Retina (tissue), 1 donor: ENCODE measurements around the gene NRIP2.
"Not testable (repeated sequence)": the region's sequence is repeated elsewhere in the genome, so short reads cannot be mapped to it uniquely, and the experiment has no call there.

Experiments
- DNase-seq: peaks from one replicate; pipeline ENCODE4 v3.0.0-alpha.2; 2016

NRIP2 gene, protein sequence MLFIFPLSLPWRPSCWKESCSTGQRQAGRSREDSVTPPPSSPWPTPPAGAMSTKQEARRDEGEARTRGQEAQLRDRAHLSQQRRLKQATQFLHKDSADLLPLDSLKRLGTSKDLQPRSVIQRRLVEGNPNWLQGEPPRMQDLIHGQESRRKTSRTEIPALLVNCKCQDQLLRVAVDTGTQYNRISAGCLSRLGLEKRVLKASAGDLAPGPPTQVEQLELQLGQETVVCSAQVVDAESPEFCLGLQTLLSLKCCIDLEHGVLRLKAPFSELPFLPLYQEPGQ

DNA sequence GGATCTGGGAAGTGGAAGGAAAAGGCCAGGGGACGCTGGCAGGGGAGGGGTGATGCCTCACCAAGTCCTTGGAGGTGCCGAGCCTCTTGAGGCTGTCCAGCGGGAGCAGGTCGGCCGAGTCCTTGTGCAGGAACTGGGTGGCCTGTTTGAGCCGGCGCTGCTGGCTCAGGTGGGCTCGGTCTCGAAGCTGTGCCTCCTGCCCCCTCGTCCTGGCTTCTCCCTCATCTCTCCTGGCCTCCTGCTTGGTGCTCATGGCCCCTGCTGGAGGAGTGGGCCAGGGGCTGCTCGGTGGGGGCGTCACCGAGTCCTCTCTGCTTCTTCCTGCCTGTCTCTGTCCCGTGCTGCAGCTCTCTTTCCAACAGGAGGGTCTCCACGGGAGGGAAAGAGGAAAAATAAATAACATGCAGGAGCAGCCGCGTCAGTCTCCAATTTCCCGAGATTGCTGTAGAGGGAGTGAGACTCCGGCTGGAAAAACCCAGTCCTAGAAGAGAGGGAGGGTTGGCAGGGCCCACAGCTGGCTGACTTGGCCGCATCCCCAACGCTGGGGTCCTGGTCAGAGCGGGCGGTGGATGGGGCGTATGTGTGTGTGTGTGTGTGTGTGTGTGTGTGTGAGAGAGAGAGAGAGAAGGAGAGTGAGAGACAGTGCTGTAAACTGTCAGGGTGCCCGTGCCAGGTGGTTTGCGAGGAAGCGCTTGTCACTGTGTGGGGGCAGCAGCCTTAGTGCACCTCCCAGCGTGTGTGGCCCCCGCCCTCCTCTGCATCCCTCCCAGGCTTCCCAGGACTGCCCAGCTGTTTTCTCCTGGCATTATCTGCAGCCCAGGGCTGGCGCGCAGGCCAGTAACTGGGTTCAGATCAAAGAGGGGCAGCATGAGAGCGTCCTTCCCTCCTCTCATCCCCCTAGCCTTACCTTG is at the start of gene NRIP2:
Gene NRIP2, minus strand, starts transcription at position 455 of the 911 bp plus-strand sequence. Its CDS starts 52 bp downstream, at position 403.
- peak; percentile 86 for DNase-seq

DNA sequence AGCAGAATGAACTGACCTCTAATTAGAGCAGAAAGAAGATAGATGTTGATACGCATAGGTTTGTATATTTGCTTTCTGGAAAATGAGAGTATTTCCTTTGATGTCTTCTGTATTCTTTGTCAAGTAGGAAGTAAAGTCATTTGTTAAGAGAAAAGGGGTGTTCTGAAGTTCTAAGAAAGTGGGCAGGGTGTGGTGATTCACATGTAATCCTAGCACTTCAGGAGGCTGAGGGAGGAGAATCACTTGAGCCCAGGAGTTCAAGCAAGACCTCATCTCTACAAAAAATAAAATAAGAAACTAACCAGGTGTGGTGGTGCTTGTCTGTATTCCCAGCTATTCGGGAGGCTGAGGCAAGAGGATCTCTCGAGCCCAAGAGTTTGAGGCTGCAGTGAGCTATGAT is 45.0 kb upstream of the NRIP2 start:
- no peak for DNase-seq

DNA sequence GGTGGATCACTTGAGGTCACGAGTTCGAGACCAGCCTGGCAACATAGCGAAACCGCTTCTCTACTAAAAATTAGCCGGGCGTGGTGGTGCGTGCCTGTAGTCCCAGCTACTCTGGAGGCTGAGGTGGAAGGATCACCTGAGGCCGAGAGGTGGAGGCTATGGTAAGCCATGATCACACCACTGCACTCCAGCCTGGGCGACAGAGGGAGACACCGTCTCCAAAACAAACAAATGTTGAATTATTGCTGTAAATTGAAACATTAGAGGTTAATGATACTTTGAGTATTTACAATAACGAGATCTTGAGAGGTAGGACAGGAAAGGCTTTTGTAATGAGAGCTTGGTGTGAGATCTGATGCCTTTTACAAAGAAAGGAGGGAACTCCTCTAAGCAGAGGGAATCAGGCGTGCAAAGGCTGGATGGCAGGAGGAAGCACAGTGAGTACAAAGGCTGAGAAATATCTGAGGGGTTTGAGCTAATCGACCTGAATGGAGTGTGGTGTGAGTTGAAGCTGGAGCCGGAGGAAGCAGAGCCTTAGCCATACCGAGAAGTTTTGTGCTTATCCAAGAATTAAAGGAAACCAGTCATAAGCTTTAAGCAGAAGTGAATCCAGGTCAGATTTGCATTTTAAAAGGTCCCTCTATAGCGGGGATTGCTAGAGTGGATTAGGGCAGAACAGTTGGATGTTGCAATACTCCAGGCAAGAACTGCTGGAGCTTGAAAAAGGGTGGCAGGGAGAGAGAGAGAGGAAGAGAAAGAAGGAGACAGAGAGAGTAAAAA is 43.3 kb upstream of the NRIP2 start:
- peak; percentile 60 for DNase-seq

DNA sequence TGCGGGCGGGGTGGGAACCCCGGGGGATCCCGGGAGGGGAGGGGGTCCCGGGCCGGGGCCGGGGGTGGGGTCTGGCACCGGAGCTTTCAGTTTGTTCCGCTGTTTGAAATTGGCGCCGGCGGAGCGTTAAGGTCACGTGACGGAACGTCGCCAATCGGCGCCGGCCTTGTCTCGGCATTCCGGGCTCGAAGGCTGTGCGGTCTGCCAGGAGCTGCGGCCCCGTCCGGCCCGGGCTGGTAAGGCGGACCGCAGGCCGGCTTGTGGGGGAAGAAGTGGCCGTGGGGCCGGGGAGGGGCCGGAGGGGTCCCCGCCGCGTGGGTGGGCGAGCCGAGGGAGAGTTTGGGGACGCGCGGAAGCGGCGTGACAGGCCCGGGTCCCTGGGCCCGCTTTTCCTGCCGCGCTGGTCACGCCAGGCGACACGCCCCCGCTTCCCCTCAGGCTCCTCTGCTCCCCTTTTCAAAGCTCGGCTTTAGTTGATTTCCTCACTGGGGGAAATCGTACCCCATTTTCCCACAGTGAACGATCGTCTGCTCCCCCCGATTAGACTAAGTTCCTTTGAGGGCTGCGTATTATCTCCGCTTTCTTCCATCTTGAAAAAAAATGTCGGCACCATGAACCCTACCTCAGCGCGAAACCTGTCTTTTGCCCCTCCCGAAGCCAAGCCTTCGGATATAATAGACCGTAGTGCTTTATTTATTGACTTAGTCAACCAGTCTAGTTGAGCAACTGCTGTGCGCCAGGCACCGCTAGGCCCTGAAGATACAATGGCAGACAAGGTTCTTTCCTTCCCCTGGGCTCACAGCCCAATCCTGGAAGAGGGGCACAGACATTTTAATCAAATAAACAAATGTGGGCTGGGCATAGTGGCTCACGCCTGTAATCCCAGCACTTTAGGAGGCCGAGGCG is 42.5 kb upstream of the NRIP2 start, which contains the start of the genes FOXM1 and RHNO1:
Gene FOXM1, minus strand, starts transcription at position 128 of the 906 bp plus-strand sequence. CDS start 2,696 bp downstream, outside the sequence.
Gene RHNO1, plus strand, starts transcription at position 177 of the 906 bp plus-strand sequence. CDS start 8,144 bp downstream, outside the sequence.
- peak; percentile 91 for DNase-seq

DNA sequence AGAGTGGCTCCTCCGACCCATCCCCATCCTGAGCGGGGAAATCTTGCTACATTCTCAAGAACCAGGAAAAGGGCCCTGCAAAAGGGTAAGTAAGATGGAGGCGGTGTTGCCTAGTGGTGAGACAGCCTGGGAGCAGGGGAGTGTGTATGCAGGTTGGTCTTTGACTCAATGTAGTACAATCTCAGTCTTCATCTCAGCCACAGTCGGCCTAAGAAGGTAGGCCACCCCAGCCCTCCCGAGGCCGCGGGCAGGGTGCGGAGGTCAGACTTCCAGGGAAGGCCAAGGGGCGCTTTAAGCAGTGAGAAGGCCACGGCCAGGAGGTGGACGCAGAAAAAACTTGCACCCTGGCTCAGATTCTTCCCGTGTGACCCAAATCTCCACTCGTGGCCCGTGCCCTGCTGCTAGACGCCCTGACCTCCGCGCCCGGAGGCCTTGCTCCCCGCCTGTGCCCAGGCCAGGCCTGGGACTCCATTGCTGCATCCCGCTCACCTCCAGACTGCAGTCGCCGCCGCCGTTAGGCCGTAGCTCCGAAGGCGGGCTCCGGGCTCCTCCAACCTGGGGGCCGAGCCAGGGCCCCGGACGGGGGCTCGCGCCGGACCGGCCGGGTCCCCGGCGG is 41.7 kb upstream of the NRIP2 start:
- peak; percentile 57 for DNase-seq

DNA sequence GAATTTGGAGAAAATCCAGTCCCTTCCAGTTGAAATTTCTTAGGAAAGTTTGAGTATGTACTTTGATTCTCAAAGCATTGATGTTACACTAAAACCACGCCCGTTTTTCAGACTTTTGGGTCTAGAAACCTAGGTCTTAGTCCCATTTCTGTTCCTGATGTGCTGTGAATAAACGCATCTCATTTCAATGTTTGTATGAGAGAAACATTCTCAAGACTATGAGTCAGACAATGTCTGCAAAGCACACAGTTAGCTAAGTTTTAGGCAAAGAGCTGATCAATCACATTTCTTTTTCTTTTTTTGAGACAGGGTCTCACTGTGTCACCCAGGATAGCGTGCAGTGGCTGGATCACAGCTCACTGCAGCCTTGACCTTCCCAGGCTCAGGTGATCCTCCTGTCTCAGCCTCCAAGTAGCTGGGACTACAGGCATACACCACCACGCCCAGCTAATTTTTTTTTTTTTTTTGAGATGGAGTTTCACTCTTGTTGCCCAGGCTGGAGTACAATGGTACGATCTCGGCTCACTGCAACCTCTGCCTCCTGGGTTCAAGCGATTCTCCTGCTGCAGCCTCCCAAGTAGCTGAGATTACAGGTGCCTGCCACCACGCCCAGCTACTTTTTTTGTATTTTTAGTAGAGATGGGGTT is 34.3 kb upstream of the NRIP2 start:
- not testable (repeated sequence) for DNase-seq

DNA sequence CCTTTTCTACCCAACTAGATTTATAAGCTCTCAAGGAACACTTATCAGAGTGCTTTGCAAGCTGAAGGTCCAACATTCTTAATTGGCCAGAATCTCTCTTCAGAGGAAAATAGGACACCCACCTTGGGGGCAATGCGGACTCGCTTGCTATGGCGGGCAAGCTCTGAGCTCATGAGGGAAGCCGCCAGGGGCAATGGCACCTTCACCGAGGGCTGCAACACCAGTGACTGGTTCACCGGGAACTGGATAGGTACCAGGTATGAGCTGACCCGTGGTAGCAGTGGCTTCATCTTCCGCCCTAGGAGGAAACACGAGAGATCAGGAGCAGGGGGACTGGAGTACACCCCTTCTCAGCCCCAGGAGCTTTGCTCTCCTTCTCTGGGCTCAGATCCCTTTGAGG is 29.4 kb upstream of the NRIP2 start:
- DNase-seq, result no peak

DNA sequence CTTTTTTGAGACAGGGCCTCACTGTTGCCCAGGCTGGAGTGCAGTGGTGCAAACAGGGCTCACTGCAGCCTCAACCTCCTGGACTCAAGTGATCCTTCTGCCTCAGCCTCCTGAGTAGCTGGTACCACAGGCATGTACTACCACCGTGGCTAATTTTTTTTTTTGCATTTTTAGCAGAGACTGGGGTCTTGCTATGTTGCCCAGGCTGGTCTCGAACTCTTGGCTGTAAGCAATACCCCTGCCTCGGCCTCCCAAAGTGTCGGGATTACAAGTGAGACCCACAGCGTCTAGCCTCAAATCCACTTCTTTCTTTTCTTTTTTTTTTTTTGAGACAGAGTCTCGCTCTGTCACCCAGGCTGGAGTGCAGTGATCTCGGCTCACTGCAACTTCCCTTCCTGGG is 28.6 kb upstream of the NRIP2 start:
- DNase-seq, result not testable (repeated sequence)

DNA sequence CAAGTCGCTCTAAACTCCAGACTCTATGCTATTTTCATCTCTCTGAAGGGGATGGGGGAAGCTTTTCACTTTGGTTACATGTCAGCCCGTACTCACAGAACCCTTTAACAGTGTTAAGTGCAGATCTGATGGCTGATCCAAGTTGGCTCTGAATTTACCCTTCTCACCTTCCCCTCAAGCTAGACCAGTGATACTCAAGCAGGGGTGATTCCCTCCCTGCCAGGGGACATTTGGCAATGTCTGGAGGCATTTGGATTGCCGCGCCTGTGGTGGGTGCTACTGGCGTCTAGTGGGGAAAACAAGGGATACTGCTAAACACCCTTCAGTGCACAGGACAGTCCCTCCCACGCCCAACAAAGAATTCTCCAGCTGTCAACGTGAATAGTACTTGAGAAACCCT is 28.0 kb upstream of the NRIP2 start:
- DNase-seq, result no peak

DNA sequence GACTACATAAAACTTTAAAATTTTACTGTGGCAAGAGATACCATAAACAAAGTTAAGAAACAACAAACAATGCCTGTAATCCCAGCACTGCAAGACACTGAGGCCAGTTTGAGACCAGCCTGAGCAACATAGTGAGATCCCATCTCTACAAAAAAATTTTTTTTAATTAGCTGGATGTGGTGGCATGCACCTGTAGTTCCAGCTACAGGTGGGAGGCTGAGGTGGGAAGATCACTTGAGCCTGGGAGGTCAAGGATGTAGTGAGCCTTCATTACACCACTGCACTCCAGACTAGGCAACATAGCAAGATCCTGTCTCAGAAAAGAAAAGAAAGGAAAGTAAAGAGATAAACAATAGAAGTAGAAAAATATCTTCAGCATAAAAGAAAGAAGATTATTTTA is 25.3 kb upstream of the NRIP2 start:
- no peak for DNase-seq

DNA sequence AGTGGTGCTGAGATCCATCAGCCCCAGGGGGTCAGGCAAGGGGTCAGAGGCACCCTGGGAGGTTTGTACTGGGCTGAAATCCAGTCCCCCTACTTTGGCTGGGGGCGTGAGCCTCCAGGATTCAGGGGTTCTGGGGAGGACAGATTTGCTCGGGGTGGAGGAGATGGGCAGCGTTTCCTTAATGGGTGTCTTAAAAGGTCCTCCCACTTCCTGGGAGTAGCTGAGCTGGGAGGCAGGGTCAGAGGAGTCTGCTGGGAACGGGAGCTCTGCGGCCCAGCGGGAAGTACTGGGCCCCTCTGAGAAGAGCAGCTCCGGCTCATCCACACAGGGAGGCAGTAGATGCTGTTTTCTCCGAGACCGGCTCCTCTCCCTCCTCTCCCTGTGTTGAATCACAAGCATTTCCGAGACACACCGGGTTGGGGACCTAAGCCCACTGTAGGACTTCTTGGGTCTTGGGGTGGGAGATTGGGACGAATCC is 24.1 kb upstream of the NRIP2 start:
- no peak for DNase-seq

DNA sequence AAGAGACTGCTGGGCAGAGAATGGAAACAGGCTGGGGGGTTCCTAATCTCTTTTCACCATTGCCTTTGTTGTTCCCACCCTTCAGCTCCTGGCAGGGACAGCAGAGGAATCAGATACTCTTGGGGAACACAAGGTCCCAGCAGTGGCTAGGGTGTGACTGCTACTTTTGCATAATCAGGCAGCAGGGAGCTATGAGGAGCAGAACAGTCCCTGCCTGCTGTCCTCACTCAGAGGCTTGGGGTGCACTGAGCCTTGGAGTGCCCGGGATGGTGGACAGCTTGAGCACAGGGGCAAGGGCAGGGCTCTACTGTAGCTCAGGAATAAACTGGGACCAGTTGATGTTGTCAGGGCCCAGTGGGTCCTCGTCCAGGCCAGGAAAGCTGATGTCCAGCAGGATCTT is 23.5 kb upstream of the NRIP2 start:
- DNase-seq, result no peak

DNA sequence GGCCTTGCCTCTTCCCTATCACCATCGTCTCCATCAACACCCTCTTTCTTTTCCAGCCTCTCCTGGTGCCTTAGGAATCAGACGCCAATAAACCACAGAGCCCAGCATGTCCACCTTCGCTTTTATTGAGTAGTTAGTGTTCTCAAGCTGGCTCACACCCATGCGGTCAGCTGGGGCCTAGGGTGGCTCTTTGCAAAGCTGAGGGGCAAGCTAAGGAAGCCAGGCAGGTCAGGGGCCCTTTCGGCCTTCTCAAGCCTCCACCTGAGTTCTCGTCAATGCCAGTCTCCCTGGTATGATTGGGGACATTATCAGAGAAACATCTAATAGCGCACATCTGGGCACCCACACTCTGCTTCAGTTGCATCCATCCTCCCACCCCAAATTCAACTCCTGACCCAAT is 22.7 kb upstream of the NRIP2 start:
- DNase-seq, result no peak

DNA sequence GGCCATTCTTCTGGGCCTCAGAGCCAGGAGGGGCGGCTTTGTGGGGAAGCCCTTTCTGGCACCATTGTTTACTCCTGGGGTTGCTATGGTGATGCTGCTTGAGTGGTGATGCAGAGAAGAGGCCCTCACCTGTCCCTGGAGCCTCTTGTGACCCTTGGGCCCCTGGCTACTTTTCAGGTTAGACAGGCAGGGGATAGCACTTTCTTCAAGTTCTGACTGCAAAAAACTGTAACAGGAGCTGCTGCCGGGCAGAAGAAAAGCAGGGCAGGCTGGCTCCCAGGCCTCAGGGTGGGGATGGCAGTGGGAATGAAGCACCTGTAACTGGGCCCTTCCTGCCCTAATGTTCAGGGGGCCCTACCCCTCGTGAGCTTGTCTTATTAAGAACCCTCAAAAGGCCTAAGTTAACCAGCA is 22.2 kb upstream of the NRIP2 start, which contains the start of gene TEX52:
Gene TEX52, minus strand, starts transcription at position 19 of the 411 bp plus-strand sequence. Its CDS starts 13 bp downstream, at position 6.
- DNase-seq, result peak; percentile 25

DNA sequence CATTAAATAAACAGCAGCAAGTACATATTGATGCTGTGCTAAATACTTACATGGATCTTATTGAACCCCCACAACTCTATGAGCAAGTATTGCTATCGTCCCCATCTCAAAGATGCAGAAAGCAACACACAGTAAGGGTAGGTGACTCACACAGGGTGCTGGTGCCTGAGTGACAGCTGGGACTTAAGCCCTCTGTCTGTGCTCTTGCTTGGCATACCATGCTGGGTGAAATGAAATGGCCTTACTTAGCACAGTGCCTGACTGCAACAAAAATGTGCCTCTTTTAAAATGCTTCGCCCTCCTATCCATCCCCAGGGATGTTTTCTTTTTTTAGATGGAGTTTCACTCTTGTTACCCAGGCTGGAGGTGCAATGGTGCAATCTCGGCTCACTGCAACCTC is 21.2 kb upstream of the NRIP2 start:
- no peak for DNase-seq

DNA sequence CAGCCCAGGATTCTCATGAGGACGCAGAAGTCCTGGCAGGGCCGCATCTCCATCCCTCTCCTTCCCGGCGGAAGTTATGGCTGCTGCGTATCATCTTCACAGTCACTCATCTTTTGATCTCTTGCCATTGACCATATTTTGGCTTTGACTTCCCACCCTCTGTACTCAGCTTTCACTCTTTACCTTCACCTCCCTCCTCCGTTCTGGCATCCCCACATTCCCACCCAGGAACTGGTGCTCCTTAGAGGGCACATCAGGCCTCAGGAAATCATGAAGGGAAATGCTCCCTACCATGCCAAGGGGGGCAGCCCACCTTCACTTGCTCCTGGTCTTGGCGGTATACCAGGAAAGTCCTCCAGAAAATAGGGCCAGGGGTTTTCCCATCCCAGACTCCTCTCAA is 20.7 kb upstream of the NRIP2 start:
- no peak for DNase-seq

DNA sequence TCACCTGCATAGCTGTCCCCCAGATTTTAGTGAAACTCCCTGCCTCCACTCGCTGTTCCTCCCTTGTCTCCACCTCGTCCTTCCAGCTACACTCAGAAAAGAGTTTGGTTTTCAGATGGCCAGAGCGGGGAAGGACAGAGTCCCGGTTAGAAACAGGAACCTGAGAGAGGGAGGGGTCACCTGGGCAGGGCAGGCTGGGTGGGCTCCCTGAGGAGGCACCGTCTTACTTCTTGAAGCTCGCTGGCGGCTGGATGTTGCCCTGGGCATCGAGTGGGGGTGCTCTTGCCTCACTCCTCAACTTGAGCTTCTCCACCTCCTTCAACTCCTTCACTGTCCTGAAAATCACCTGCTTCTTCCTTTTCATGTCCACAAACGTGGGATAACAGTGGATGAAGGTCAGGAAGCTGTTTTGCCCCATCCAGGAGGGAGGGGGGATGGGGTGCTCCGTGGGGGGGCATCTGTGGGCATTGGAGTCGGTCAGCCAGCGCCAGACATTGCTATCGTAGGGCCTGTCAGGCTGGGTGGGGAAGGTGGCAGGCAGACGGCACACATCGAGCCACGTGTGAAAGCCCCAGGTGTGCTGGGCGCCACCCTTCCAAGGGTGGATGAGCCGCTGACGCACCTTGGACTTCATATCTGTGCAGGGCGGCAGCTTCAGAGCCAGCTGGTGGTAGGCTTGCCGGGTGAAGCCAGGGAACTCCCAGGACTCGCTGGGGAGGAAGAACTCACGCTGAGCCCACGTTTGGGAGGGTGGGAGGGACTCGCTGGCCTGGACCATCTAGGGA is 20.0 kb upstream of the NRIP2 start:
- DNase-seq, result no peak

DNA sequence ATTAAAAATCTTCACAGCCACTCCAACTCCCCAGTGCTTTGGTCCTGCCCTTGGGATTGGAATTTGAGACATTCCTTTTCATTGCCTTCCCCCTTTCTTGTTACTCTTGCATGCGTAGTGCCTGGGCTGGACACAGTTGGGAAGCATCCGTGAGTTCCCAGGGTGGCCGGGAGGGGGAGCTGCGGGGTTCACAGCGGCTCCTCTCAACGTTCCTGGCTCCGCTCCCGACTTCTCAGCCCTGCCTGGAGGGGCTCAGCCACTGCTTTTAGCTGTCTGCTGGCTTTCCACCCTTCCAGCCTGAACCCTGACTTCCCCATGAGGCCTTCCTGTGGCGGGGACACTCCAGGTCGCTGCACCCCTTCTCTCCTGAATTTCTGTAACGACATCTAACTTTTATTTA is 18.8 kb upstream of the NRIP2 start:
- DNase-seq, result peak; percentile 88

DNA sequence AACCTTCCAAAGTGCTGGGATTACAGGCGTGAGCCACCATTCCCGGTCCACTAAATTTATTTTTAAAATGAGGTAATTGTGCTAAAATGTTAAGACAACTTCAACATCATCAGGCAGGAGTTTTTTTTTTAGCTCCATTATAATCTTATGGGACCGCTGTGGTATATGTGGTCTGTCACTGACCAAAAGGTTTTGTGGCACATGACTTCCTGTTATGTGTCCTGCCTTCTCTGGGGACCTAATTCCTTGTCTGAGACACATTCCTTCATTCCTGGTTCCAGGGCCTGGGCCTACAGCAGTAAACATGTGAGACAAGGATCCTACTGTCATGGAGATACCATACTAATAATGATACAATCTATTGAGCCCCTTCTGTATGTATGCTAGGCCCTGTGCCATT is 17.1 kb upstream of the NRIP2 start:
- no peak for DNase-seq

DNA sequence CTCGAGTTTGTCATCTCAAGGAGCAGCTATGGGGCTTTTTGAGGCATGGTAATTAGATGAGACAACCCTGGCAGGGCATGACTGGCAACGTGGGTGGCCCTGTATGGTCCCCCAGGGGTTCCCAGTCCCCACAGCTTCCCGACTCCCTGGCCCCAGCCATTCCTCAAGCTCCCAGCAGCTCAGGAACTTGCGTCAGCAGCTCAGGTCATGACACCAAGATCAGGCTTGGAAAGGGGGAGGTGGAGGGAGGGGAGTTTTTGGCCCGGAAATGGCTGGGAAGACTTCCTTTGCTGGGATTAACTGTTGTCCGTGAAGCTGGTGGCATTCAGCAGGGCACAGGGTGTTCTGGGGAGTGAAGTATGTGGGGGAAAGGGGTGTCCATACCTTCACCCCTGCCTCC is 10.4 kb upstream of the NRIP2 start:
- peak; percentile 62 for DNase-seq
